ENCODE data around the gene CTNND2.

CTNND2 gene

GRCh38 chr5:11851416-11851815 lies 52.8 kb downstream of the CTNND2 start:
- TF ChIP-seq CTCF (IDR thresholded peaks at IDR 0.05), result no peak

- no peak for TF ChIP-seq CTCF (IDR thresholded peaks at IDR 0.05)
Observed at GRCh38 chr5:11822598-11822997, 81.6 kb downstream of the CTNND2 start.

- TF ChIP-seq CTCF (IDR thresholded peaks at IDR 0.05), result no peak
Observed at GRCh38 chr5:11815916-11816315, 88.3 kb downstream of the CTNND2 start.

- TF ChIP-seq CTCF (IDR thresholded peaks at IDR 0.05), result no peak
Observed at GRCh38 chr5:11815481-11815880, 88.8 kb downstream of the CTNND2 start.

- TF ChIP-seq CTCF (IDR thresholded peaks at IDR 0.05), result no peak
Observed at GRCh38 chr5:11814373-11814772, 89.9 kb downstream of the CTNND2 start.

GRCh38 chr5:11809407-11809806 lies 94.8 kb downstream of the CTNND2 start:
- no peak for TF ChIP-seq CTCF (IDR thresholded peaks at IDR 0.05)

GRCh38 chr5:11803436-11803835 lies 100.8 kb downstream of the CTNND2 start:
- TF ChIP-seq CTCF (IDR thresholded peaks at IDR 0.05), result no peak

- TF ChIP-seq CTCF (IDR thresholded peaks at IDR 0.05), result no peak
Observed at GRCh38 chr5:11801061-11801460, 103.2 kb downstream of the CTNND2 start.

Measured in LNCAP (cell line).